ENCODE results near the gene CISTR.

The CISTR gene

DNA sequence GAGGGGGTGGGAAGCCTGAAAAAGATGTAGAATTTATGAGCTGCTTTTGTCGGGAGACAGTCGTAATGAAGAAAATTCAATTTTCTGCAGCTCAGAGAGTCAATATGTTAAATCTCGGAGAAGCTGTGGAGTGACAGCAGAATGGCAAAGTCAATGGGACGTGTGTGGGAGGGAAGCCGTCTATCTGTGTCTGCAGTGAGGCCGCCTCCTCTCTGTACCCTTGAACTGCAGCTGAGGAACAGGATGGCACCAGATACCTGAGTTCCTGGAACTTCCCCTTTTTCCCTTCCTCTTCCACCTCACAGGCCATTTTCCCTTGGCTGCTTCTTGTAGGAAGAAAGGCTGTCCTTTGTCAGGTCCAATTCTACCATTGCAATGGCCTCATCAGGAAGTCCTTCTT, 15.2 kb downstream of the CISTR start:
- H3K27ac ChIP-seq: no peak overlapping the region
- TF ChIP-seq, protein P1, sequence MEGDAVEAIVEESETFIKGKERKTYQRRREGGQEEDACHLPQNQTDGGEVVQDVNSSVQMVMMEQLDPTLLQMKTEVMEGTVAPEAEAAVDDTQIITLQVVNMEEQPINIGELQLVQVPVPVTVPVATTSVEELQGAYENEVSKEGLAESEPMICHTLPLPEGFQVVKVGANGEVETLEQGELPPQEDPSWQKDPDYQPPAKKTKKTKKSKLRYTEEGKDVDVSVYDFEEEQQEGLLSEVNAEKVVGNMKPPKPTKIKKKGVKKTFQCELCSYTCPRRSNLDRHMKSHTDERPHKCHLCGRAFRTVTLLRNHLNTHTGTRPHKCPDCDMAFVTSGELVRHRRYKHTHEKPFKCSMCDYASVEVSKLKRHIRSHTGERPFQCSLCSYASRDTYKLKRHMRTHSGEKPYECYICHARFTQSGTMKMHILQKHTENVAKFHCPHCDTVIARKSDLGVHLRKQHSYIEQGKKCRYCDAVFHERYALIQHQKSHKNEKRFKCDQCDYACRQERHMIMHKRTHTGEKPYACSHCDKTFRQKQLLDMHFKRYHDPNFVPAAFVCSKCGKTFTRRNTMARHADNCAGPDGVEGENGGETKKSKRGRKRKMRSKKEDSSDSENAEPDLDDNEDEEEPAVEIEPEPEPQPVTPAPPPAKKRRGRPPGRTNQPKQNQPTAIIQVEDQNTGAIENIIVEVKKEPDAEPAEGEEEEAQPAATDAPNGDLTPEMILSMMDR (IDR thresholded peaks at IDR 0.05): no peak
- no peak for TF ChIP-seq ZFX (IDR thresholded peaks at IDR 0.05; ENCODE audit: borderline replicate concordance)

DNA sequence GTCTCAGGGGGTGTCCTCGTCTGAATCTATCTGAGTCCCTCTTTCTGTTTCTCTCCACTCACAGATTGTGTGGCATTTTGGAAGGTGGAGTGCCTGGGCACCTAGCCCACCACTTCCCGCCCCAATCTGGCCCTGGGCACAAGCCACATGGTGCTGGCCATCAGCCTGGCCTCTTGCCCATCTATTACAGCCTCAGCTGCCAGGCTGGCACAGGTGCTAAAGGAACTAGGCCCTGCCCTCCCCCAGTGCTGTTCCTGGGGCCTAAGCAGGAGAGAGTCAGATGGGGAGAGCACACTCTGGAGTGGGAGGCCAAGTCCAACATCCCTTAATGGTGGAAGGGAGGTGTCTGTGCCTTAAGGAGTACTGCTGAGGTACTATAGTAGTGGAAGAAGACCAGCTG, 16.2 kb downstream of the CISTR start:
- TF ChIP-seq ZFX (IDR thresholded peaks at IDR 0.05; ENCODE audit: borderline replicate concordance): no peak
- TF ChIP-seq, protein P1 (IDR thresholded peaks at IDR 0.05): no peak
- no peak overlapping the region for H3K27ac ChIP-seq

DNA sequence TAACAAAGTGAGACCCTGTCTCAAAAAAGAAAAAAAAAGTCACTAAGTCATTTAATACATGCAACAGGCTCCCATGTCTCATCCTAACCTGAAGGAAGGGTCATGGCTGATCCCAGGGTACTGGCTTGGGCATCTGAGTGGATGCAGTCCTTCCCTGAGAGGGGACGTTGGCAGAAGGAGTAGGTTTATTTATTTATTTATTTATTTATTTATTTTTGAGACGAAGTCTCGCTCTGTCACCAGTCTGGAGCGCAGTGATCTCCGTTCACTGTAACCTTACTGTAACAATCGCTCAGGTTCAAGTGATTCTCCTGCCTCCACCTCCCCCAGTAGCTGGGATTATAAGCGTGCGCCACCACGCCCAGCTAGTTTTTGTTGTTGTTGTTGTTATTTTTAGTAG, 17.4 kb downstream of the CISTR start:
- TF ChIP-seq, protein P1 (IDR thresholded peaks at IDR 0.05): no peak
- no peak for TF ChIP-seq ZFX (IDR thresholded peaks at IDR 0.05; ENCODE audit: borderline replicate concordance)
- no peak overlapping the region for H3K27ac ChIP-seq

DNA sequence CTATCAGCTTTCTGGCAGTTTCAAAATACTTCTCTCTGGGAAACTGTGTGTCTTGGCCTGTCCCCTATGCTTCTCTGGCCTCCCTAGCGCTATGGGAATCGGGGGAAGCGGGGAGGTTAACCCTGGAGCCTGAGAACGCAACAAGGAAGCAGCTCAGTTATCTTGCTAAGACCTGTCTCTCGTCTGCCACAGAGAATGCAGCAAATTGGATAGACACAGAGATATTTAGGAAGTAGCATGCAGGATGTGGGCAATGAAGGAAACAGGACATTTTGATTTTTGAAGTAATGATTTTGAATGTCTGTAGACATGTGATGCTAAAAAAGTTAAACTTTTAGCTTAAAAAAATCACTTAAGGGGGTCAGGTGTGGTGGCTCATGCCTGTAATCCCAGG, 18.0 kb downstream of the CISTR start:
- TF ChIP-seq, protein P1 (IDR thresholded peaks at IDR 0.05): no peak
- no peak for TF ChIP-seq ZFX (IDR thresholded peaks at IDR 0.05; ENCODE audit: borderline replicate concordance)
- H3K27ac ChIP-seq: no peak overlapping the region

DNA sequence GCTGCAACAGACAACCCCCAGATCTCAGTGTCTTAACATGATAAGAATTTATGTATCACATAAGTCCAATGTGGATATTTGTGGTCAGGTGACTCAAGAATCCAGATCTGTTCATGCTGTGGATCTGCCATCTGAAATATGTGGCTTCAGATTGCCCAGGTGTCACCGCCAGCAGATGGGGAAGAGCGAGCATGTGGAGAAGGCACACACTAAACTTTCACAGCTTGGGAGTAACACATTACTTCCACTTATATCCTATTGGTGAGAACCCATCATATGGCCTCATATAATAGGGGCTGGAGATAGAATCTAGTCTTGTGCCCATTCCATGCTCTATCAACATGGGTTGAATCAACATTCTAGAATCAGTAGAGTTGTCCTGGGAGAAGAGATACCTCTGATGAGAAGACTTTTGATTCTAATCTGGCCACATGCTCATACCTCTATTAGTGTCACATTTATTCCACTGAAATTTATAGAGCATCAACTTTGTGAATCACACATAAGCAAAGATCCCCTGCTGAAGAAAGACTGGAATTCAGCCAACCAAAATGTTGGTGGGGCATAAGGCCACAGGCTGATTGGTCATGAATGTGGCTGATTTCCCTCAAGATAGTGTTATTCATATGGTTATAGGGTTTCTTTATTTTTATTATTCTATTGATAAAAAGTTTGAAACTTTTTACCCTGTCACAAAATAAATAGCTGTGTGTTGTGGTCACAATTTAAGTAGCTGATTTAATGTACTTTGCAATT, 18.6 kb downstream of the CISTR start:
- no peak overlapping the region for H3K27ac ChIP-seq
- no peak for TF ChIP-seq ZFX (IDR thresholded peaks at IDR 0.05; ENCODE audit: borderline replicate concordance)
- TF ChIP-seq, protein P1 (IDR thresholded peaks at IDR 0.05): no peak

DNA sequence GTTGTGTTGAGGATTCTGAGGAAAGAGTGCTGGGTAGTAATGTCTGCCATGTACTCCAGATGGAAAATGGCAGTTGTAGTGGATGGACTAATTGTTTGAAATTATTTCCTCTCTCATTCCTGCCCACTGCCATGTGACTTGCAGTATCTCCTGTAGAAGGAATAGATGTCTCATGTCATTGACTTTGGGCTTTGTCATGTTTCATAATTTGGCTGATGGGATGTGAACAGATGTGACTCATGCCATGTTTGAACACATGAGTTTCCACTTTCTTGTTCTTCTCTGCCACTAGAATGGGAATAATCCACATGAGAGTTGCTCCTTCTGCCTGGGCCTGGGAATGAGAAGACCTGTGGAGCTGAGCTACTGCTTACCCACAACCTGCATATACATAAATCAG, 22.1 kb downstream of the CISTR start:
- no peak for TF ChIP-seq ZFX (IDR thresholded peaks at IDR 0.05; ENCODE audit: borderline replicate concordance)
- TF ChIP-seq, protein P1 (IDR thresholded peaks at IDR 0.05): no peak
- no peak overlapping the region for H3K27ac ChIP-seq

DNA sequence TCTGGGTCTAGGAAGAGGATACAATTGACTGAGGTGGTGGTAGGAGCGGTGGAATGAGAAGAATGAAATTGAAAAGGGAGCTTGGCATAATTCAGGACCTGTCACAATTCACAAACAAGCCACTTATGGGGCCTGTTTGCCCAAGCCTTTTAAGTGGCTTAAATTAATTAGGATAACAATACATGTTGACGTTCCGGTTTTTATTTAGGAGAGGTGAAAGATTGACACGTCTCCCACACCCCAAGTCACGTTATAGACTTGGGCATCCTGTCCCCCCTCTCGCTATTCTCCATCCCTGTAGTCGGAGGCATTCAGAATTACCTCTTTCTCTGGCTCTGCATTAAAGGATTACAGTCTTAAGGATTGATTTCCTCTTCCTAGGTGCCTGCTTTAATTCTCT, 23.6 kb downstream of the CISTR start:
- H3K27ac ChIP-seq: peak overlapping the region; percentile 47
- TF ChIP-seq ZFX (IDR thresholded peaks at IDR 0.05; ENCODE audit: borderline replicate concordance): no peak
- TF ChIP-seq, protein P1 (IDR thresholded peaks at IDR 0.05): no peak
